SK-N-SH (cell line): ENCODE measurements around the gene SLC1A2. TPM values are rescaled to one million over a fixed set of nuclear protein-coding genes. Genes with fewer than 3 reads are reported as not detected.
A peak's percentile ranks its signal among the peaks of the same experiment; 100 is the strongest.

Source experiments
- CTCF ChIA-PET: fragments of 300-600, 350-600 bp; formaldehyde crosslinking; extraction: SDS; loops from one replicate; lab custom pipeline; 2021; lab: Yijun Ruan, JAX
- POLR2A ChIA-PET: fragments of 350-600 bp; sonication (Branson Sonifier 250); formaldehyde crosslinking; extraction: SDS; loops from one replicate; lab custom pipeline; 2020; ENCODE audit warnings: antibody characterized with exemption, inconsistent platforms; lab: Yijun Ruan, JAX
- DNase-seq: peaks from one replicate; pipeline ENCODE4 v3.0.0; 2012
- H2AFZ ChIP-seq: fragments of 200-600 bp; sonication (generic); 2 replicates; pipeline ENCODE4 v1.8.1; 2016; ENCODE audit warnings: antibody characterized with exemption, mild to moderate bottlenecking, low read depth
- H3F3A ChIP-seq: fragments of 200-600 bp; sonication (generic); replicated peaks from 2 replicates; pipeline ENCODE3; 2016; ENCODE audit warnings: antibody characterized with exemption, mild to moderate bottlenecking; ENCODE audit not compliant: insufficient read depth
- H3K27ac ChIP-seq, 2 experiments: fragments of 200-500 bp in 1 of 2; fragments of 200-600 bp in 1 of 2; sonication (Bioruptor generic) in 1 of 2; sonication (generic), shearing (Covaris generic) in 1 of 2; 2 replicates each; pipeline versions ENCODE4 v1.5.1 to v1.6.1; 2014 to 2016; ENCODE audit warnings: low read depth in 2 of 2, inconsistent platforms in 1 of 2, low read length in 1 of 2, mild to moderate bottlenecking in 1 of 2, mixed read lengths in 1 of 2
- H3K27me3 ChIP-seq: fragments of 200-600 bp; sonication (generic), shearing (Covaris generic); 2 replicates; pipeline ENCODE4 v1.6.1; 2016; ENCODE audit warnings: mixed run types; ENCODE audit not compliant: insufficient read depth
- H3K36me3 ChIP-seq, 2 experiments: fragments of 200-500 bp in 1 of 2; fragments of 200-600 bp in 1 of 2; sonication (Bioruptor generic) in 1 of 2; sonication (generic) in 1 of 2; replicated peaks in 1 of 2; 2 replicates each; pipeline versions ENCODE3 to v1.5.1; 2014 to 2016; ENCODE audit warnings: low read length in 1 of 2, mild to moderate bottlenecking in 1 of 2; ENCODE audit not compliant: insufficient read depth in 2 of 2, control insufficient read depth in 1 of 2
- H3K4me1 ChIP-seq, 2 experiments: fragments of 200-500 bp in 1 of 2; fragments of 200-600 bp in 1 of 2; sonication (Bioruptor generic) in 1 of 2; sonication (generic), shearing (Covaris generic) in 1 of 2; 2 replicates each; pipeline versions ENCODE4 v1.5.1 to v1.6.1; 2014 to 2016; ENCODE audit warnings: low read depth in 1 of 2, low read length in 1 of 2, mixed run types in 1 of 2; ENCODE audit not compliant: insufficient read depth in 2 of 2, control insufficient read depth in 1 of 2
- H3K4me2 ChIP-seq: fragments of 200-600 bp; sonication (generic), shearing (Covaris generic); 2 replicates; pipeline ENCODE4 v1.6.1; 2017; ENCODE audit warnings: mixed run types
- H3K4me3 ChIP-seq, 2 experiments: fragments of 200-500 bp in 1 of 2; fragments of 200-600 bp in 1 of 2; sonication (Bioruptor generic) in 1 of 2; sonication (generic), shearing (Covaris generic) in 1 of 2; 2 replicates each; pipeline versions ENCODE4 v1.5.1 to v1.8.1; 2014 to 2016; ENCODE audit warnings: low read depth in 2 of 2, inconsistent platforms in 1 of 2, low read length in 1 of 2, mild to moderate bottlenecking in 1 of 2, mixed read lengths in 1 of 2, moderate library complexity in 1 of 2
- H3K79me2 ChIP-seq: fragments of 200-600 bp; sonication (generic); 2 replicates; pipeline ENCODE4 v1.8.1; 2017; ENCODE audit warnings: mild to moderate bottlenecking; ENCODE audit not compliant: insufficient read depth
- H3K9ac ChIP-seq: fragments of 200-600 bp; sonication (generic); 2 replicates; pipeline ENCODE4 v1.6.1; 2017; ENCODE audit warnings: mixed run types
- H3K9me2 ChIP-seq: fragments of 200-600 bp; sonication (generic); 2 replicates; pipeline ENCODE4 v1.6.1; 2017; ENCODE audit warnings: mixed run types
- H3K9me3 ChIP-seq: fragments of 200-600 bp; sonication (generic); 2 replicates; pipeline ENCODE4 v1.6.1; 2017; ENCODE audit warnings: mixed run types, mild to moderate bottlenecking, moderate library complexity
- H4K20me1 ChIP-seq: fragments of 200-600 bp; sonication (generic); 2 replicates; pipeline ENCODE4 v1.6.1; 2017; ENCODE audit warnings: mild to moderate bottlenecking, mixed run types; ENCODE audit not compliant: insufficient read depth
- CHD2 ChIP-seq: fragments of 150-350 bp; IDR thresholded peaks from 2 replicates; pipeline ENCODE4 v1.6.1; 2018; ENCODE audit warnings: low read length; ENCODE audit not compliant: partially characterized antibody
- EP300 ChIP-seq, 2 experiments: IDR thresholded peaks; 2 replicates each; pipeline versions ENCODE4 v1.4.0 to v1.6.1; 2012; ENCODE audit warnings: borderline replicate concordance in 1 of 2, low read depth in 1 of 2, low read length in 1 of 2
- EZH2phosphoT487 ChIP-seq: fragments of 200-600 bp; sonication (generic); IDR thresholded peaks from 2 replicates; pipeline ENCODE4 v1.6.1; 2017; ENCODE audit warnings: low read depth, mixed run types, mild to moderate bottlenecking, antibody characterized with exemption, moderate library complexity, borderline replicate concordance
- FOSL2 ChIP-seq: IDR thresholded peaks from 2 replicates; pipeline ENCODE4 v1.4.0; 2012; ENCODE audit warnings: low read depth, mild to moderate bottlenecking, moderate library complexity, borderline replicate concordance
- FOXJ3 ChIP-seq: sonication (generic); formaldehyde crosslinking; IDR thresholded peaks from 2 replicates; pipeline ENCODE4 v1.5.1; 2020; ENCODE audit warnings: mild to moderate bottlenecking, missing genetic modification reagents
- FOXM1 ChIP-seq: IDR thresholded peaks from 2 replicates; pipeline ENCODE4 v1.4.0; 2012; ENCODE audit warnings: low read depth, mild to moderate bottlenecking
- GATA2 ChIP-seq: sonication (generic); formaldehyde crosslinking; IDR thresholded peaks from 2 replicates; pipeline ENCODE4 v1.5.0; 2020; ENCODE audit warnings: mild to moderate bottlenecking, missing genetic modification reagents
- IRF3 ChIP-seq: fragments of 150-350 bp; IDR thresholded peaks from 2 replicates; pipeline ENCODE4 v1.6.1; 2016; ENCODE audit warnings: mild to moderate bottlenecking, low read depth, low read length
- NRF1 ChIP-seq: IDR thresholded peaks from 2 replicates; pipeline ENCODE4 v1.6.1; 2012; ENCODE audit warnings: low read depth, mild to moderate bottlenecking, low read length
- RAD21 ChIP-seq: IDR thresholded peaks from 2 replicates; pipeline ENCODE4 v1.6.1; 2012; ENCODE audit warnings: mild to moderate bottlenecking, low read length
- RCOR1 ChIP-seq: fragments of 150-350 bp; IDR thresholded peaks from 2 replicates; pipeline ENCODE4 v1.6.1; 2017; ENCODE audit warnings: antibody characterized with exemption, low read length
- RFX5 ChIP-seq: IDR thresholded peaks from 2 replicates; pipeline ENCODE4 v1.6.1; 2012; ENCODE audit warnings: mild to moderate bottlenecking, improper control_type of control experiment, low read length
- TAF1 ChIP-seq: IDR thresholded peaks from 2 replicates; pipeline ENCODE4 v1.6.1; 2012; ENCODE audit warnings: low read depth, mild to moderate bottlenecking, low read length, moderate library complexity, borderline replicate concordance
- TCF12 ChIP-seq: IDR thresholded peaks from 2 replicates; pipeline ENCODE4 v1.4.0; 2012
- TEAD4 ChIP-seq: IDR thresholded peaks from 2 replicates; pipeline ENCODE4 v1.4.0; 2012; ENCODE audit warnings: mild to moderate bottlenecking, borderline replicate concordance; ENCODE audit not compliant: insufficient read depth
- USF2 ChIP-seq: fragments of 150-350 bp; IDR thresholded peaks from 2 replicates; pipeline ENCODE4 v1.6.1; 2017; ENCODE audit warnings: antibody characterized with exemption, low read length, low read depth, borderline replicate concordance
- YY1 ChIP-seq: IDR thresholded peaks from 2 replicates; pipeline ENCODE4 v1.4.0; 2012; ENCODE audit warnings: low read depth, mild to moderate bottlenecking
- WGBS: methylation state at CpG from one replicate; pipeline ENCODE4 v1.1.6; 2017; ENCODE audit warnings: low lambda C conversion rate; 5-methylcytosine and 5-hydroxymethylcytosine counted together
- polyA plus RNA-seq, 3 experiments: library from polyadenylated mRNA; depleted of rRNA; stranded (reverse); fragments of >200 nt; gene quantifications; 2 replicates each; pipeline ENCODE4 v1.2.3, GENCODE V29; 2012
- TF ChIP-seq, protein P1 (sequence below): IDR thresholded peaks from 2 replicates; pipeline ENCODE4 v1.4.0; 2012; ENCODE audit warnings: low read depth, borderline replicate concordance
- TF ChIP-seq, protein P2 (sequence below): fragments of 200-600 bp; sonication (generic); IDR thresholded peaks from 2 replicates; pipeline ENCODE4 v1.6.1; 2017; ENCODE audit warnings: antibody characterized with exemption, mild to moderate bottlenecking, moderate library complexity

SLC1A2 gene
- polyA plus RNA-seq, 1 of the 3 experiments (the other 2 are of a cell fraction): under 0.01 TPM

- no peak for TF ChIP-seq USF2
- TF ChIP-seq YY1: no peak
Measured at GRCh38 chr11:35225946-35226520, 193.3 kb downstream of the SLC1A2 start (continued).

- POLR2A ChIA-PET: no interaction called here
Measured at GRCh38 chr11:35223991-35224390, 195.4 kb downstream of the SLC1A2 start.

More at GRCh38 chr11:35223991-35224390, 195.4 kb downstream of the SLC1A2 start:
- Histone ChIP-seq H3K9me3 (no peaks in the 10 kb centered on the region), H3K27ac (peak overlapping the region; percentile 63 to 90), H3K36me3 (peaks cover 18 to 89% of the 10 kb centered on the region in 2 experiments), H2AFZ (no peak overlapping the region), H3K79me2 (peaks cover 6% of the 10 kb centered on the region; the same call in 1 of the 2 replicates), H3K4me1 (peaks cover 14 to 29% of the 10 kb centered on the region in 2 experiments), H3K9ac (no peak overlapping the region), H3K4me3 (no peak overlapping the region), H3F3A (peaks cover 46% of the 10 kb centered on the region), H3K4me2 (no peak overlapping the region), H3K27me3 (no peaks in the 10 kb centered on the region), H4K20me1 (no peaks in the 10 kb centered on the region), H3K9me2 (no peaks in the 10 kb centered on the region)
- CTCF ChIA-PET: interaction anchor here (0.6 to 3.3 kb wide), 6 partner anchors 9 to 226 kb away, joined by 3 to 18 read pairs (median 5); no protein-coding TSS in a partner anchor
- DNase-seq: no peak
- TF ChIP-seq RCOR1: no peak
- TF ChIP-seq, protein P1, sequence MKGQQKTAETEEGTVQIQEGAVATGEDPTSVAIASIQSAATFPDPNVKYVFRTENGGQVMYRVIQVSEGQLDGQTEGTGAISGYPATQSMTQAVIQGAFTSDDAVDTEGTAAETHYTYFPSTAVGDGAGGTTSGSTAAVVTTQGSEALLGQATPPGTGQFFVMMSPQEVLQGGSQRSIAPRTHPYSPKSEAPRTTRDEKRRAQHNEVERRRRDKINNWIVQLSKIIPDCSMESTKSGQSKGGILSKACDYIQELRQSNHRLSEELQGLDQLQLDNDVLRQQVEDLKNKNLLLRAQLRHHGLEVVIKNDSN: no peak
- no peak for TF ChIP-seq IRF3
- TF ChIP-seq RAD21: no peak
- no peak for TF ChIP-seq FOXM1
- TF ChIP-seq RFX5: no peak
- no peak for TF ChIP-seq GATA2
- TF ChIP-seq EP300 (IDR thresholded peaks at IDR 0.05; ENCODE audit: borderline replicate concordance in 1 of 2, low read depth in 1 of 2, low read length in 1 of 2): no peak
- no peak for TF ChIP-seq NRF1
- TF ChIP-seq, protein P2, sequence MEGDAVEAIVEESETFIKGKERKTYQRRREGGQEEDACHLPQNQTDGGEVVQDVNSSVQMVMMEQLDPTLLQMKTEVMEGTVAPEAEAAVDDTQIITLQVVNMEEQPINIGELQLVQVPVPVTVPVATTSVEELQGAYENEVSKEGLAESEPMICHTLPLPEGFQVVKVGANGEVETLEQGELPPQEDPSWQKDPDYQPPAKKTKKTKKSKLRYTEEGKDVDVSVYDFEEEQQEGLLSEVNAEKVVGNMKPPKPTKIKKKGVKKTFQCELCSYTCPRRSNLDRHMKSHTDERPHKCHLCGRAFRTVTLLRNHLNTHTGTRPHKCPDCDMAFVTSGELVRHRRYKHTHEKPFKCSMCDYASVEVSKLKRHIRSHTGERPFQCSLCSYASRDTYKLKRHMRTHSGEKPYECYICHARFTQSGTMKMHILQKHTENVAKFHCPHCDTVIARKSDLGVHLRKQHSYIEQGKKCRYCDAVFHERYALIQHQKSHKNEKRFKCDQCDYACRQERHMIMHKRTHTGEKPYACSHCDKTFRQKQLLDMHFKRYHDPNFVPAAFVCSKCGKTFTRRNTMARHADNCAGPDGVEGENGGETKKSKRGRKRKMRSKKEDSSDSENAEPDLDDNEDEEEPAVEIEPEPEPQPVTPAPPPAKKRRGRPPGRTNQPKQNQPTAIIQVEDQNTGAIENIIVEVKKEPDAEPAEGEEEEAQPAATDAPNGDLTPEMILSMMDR: no peak
- TF ChIP-seq EZH2phosphoT487: no peak
- TF ChIP-seq TEAD4: no peak
- TF ChIP-seq CHD2: no peak
- TF ChIP-seq TAF1: no peak
- no peak for TF ChIP-seq FOSL2
- TF ChIP-seq TCF12: no peak
- TF ChIP-seq FOXJ3 (CRISPR knock-in tag): no peak
- 88% methylated on average over 1 of the region's 1 CpG for WGBS
